Stimulated activated CD8-positive, alpha-beta memory T cell treated with anti-CD3 and anti-CD28 coated beads, Interleukin-4, amount 100 ng/mL, for 48 hours (primary cell): ENCODE measurements around the gene CNIH4.
A peak's percentile ranks its signal among the peaks of the same experiment; 100 is the strongest.
"Not testable (repeated sequence)": the region's sequence is repeated elsewhere in the genome, so short reads cannot be mapped to it uniquely, and the experiment has no call there.

Experiments
- DNase-seq: peaks from one replicate; pipeline ENCODE4 v3.0.0-alpha.2; 2020

The CNIH4 gene

DNA sequence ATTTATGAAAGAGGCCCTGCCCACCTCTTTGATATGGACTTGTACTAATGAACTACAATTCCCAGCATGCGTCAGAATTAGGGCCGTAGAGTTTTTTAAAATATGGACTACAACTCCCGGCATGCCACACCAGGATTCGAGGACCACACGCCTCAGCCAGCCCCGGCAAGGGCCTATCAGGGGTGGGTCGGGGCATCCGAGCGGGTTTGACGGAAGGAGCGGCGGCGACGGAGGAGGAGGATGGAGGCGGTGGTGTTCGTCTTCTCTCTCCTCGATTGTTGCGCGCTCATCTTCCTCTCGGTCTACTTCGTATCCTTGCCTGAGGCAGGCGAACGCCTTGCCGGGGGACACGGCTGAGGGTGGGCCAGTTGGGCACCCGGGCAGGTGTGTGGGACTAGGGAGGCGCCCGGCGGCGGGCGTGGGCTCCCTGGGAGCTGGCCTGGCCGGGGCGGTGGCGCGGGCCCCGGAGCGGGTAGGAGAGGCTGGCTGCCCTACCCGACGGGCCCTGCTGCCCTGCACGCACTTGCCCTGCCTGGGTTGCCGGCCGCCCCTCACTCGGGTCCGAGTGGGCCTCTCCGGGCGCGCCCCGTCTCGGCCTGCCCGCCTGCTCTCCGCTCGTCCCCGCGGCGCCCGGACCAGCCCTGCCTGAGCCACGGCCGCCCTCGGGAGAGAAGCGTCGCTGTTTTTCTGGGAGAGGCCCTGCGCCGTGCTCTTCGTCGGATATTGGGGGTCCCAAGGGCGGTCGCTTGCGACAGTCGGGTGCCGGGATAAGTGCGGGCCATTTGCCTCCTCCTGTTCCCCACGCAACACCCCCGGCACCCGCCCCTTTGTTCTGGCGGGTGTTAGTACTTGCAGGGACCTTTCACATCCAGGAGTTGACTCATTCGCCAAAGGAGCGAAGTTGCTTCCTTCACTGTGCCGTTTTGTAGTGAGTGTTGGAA is at the start of gene CNIH4:
CNIH4 (plus strand) TSS at position 195 of the 941 bp plus-strand sequence; CDS start at position 241, 46 bp downstream.
- peak; percentile 91 for DNase-seq

DNA sequence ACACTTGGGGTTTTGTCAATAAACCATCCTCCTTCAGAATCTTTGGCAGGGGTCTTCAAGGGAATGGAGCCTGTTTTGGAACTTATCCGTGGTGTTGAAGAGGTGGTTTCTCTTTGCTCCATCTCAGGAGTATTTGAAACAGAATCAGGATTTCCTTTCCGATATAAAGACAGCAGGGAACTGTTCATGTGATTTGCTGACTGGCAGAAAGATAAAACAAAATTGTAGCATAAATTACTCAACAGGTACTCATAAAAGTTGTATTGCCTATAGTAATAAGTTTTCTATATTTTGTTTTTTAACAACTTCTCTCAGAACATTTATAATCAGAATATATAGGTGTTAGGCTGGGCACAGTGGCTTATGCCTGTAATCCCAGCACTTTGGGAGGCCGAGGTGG is 48.6 kb upstream of the CNIH4 start:
- no peak for DNase-seq

DNA sequence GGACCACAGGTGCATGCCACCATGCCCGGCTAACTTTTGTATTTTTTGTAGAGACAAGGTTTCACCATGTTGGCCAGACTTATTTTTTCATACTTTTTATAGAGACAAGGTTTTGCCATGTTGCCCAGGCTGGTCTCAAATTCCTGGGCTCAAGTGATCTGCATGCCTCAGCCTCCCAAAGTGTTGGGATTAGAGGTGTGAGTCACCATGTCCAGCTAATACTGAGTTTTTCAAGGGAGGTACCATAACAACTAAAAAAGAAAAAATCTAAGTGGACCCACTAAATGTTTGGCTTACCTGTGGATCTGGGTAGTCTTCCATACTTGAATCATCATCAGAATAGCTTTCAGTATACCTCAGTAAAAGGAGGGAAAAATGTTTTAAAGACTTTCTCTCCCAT is 45.2 kb upstream of the CNIH4 start:
- not testable (repeated sequence) for DNase-seq

DNA sequence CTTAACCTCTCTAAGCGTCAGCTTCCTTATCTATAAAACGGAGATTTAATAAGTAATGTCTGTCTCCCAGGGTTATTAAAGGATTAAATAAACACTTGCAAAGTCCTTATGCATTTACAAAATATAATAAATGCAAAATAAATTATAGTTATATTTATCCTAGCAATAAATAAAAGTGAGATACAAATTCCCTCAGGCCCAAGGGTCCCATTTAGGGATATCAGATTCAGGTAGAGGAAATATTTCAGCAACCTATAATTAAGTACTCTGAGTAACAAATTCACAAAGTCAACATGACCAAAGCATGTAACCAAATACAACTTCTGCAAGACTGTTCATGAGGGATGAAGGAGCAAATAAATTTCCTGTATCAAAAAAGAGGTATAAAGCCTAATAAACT is 44.7 kb upstream of the CNIH4 start:
- no peak for DNase-seq

- no peak for DNase-seq
Observed at GRCh38 chr1:224317383-224318045, 39.2 kb upstream of the CNIH4 start.

DNA sequence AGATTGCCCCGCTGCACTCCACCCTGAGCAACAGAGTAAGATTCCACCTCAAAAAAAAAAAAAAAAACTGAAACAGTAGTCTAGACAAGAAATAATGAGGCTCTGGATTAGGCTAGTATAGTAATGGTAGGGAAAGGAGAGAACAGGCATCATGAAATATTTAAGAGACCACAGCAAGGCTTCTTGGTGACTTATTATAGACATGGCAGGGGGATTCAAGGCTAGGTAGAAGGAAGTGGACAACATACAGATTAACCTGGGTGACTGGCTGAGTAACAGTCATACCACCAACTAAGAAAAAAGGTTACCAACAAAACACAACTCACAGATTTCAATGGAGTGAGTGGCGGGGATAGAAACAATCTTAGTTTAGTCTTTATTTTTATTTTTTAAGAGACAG is 35.0 kb upstream of the CNIH4 start:
- no peak for DNase-seq

DNA sequence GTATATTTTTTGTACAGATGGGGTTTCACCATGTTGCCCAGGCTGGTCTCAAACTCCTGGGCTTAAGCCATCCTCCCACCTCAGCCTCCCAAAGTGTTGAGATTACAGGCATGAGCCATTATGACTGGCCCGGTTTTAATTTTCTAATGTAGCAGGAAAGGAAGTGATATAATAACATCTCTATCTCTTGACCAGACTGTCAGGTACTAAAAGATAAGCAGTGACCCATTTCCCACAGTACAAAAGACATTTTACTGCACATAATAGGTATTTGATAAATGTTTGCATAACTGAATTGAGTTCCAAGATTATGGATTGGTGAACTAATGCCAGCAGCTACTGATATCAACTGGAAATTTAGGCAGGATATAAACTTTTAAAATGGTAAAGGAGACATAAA is 30.7 kb upstream of the CNIH4 start:
- no peak for DNase-seq

- DNase-seq = no peak
Observed at GRCh38 chr1:224328644-224329043, 28.0 kb upstream of the CNIH4 start.

DNA sequence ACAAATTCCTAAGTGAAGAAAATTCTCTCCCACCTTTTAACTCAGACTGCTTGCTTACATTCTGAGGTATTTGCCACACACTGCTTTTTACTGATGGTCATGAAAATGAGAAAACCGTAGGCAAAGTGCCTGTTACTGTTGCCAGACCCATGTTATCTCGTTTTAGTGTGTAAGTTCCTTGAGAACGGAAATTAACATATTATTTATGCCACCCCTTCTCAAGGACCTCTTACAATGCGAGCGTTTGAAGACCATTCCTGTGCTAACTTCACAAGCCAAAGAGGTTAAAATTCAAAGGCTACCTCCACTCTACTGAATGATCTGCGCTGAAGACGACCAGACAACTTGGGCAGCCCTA is 27.2 kb upstream of the CNIH4 start:
- no peak for DNase-seq

- peak; percentile 84 for DNase-seq
Observed at GRCh38 chr1:224329842-224330753, 26.6 kb upstream of the CNIH4 start, which contains the start of gene NVL. Gene NVL, minus strand, starts transcription at chr1:224330172. Its CDS starts 45 bp downstream, at chr1:224330127.

- DNase-seq = no peak
Observed at GRCh38 chr1:224331326-224331725, 25.4 kb upstream of the CNIH4 start.

- DNase-seq = no peak
Observed at GRCh38 chr1:224331824-224332223, 24.9 kb upstream of the CNIH4 start.

- no peak for DNase-seq
Observed at GRCh38 chr1:224333309-224333926, 23.3 kb upstream of the CNIH4 start.

- no peak for DNase-seq
Observed at GRCh38 chr1:224333939-224334786, 22.5 kb upstream of the CNIH4 start.

DNA sequence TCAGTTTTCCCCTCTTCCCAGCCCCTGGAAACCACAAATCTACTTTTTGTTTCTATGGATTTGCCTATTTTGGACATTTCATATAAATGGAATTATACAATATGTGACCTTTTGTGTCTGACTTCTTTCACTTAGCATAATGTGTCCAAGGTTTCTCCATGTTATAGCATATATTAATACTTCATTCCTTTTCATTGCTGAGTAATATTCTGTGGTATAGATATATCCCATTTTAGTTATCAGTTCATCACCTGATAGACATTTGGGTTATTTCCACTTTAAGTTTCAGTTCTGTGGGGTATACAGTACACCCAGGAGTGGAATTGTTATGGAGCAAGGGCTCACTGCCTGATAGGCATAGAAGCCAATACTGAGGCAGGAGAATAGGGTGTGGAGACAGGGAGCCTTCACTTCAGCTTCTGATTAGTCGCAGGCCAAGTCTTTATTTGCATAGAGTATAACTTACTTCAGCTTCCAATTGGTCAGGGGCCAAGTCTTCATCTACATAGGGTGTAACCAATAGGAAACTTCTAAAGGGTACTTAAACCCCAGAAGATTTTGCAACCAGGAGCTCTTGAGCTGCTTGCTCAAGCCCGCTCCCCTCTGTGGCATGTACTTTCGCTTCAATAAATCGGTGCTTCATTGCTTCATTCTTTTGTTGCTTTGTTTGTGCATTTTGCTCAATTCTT is 18.4 kb upstream of the CNIH4 start:
- no peak for DNase-seq

DNA sequence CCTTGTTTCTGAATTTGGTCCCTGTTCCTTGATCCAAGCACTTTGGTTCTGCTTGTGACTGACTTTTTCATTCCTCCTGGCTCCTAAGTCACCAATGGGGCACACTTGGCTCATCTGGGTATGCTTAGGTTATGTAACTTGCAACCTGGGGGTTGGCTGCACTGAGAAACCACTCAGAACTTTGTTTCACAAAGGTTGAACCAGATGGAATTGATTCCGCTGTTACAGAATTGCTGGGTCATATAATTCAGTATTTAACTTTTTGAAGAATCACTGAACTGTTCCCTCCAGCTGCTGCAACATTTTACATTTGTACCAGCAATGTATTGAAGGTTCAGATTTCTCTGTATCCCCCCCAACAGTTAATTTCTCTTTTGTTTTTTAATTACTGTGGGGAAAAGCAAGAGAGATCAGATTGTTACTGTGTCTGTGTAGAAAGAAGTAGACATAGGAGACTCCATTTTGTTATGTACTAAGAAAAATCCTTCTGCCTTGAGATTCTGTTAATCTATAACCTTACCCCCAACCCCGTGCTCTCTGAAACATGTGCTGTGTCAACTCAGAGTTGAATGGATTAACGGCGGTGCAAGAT is 17.1 kb upstream of the CNIH4 start:
- no peak for DNase-seq

DNA sequence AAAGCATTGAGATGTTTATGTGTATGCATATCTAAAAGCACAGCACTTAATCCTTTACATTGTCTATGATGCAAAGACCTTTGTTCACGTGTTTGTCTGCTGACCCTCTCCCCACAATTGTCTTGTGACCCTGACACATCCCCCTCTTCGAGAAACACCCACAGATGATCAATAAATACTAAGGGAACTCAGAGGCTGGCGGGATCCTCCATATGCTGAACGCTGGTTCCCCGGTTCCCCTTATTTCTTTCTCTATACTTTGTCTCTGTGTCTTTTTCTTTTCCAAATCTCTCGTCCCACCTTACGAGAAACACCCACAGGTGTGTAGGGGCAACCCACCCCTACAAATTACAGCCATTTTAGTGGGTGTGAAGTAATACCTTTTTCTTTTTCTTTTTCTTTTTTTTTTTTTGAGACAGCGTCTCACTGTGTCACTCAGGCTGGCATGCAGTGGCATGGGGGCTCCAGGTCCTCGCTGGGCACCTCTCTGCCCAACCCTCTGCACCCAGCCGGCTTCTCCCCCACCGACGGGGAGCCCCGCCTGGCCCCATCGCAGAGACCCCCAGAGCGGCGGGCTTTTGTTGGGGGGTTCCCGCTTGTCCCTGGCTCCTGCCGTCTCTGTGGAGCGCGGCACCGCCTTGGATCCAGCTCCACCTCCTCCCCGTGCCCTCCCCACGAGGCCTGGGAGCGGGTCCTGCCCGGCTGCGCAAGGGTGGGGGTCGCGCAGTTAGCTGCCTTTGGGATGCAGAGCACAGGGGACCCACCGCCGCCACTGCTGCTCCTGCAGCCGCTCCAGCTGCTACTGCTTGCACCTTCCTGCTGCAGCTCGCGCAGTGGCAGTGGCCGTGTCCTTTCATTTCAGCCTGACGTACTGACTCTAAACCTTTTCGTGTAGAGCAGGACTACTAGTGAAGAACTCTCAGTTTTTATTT is 16.0 kb upstream of the CNIH4 start:
- DNase-seq = peak; percentile 52

- no peak for DNase-seq
Observed at GRCh38 chr1:224343679-224344078, 13.0 kb upstream of the CNIH4 start.

GRCh38 chr1:224348137-224348536 is 8.5 kb upstream of the CNIH4 start:
- no peak for DNase-seq
